K562 (cell line): Measurements from ENCODE around the gene TMEM60. TPM values are rescaled to one million over a fixed set of nuclear protein-coding genes. Genes with fewer than 3 reads are reported as not detected.

ENCODE experiments used
- ASH1L ChIP-seq: fragments of 450-650 bp; IDR thresholded peaks from 2 replicates; pipeline ENCODE4 v1.6.1; 2018; ENCODE audit warnings: borderline replicate concordance, mild to moderate bottlenecking, low read depth; ENCODE audit not compliant: partially characterized antibody
- BCLAF1 ChIP-seq, 2 experiments: fragments of 450-650 bp in 1 of 2; IDR thresholded peaks; 2 replicates each; pipeline ENCODE4 v1.6.1; 2011 to 2017; ENCODE audit warnings: low read depth in 2 of 2, antibody characterized with exemption in 1 of 2, borderline replicate concordance in 1 of 2, low read length in 1 of 2, mild to moderate bottlenecking in 1 of 2, mixed read lengths in 1 of 2; ENCODE audit not compliant: control insufficient read depth in 1 of 2
- CEBPB ChIP-seq: fragments of 450-650 bp; IDR thresholded peaks from 2 replicates; pipeline ENCODE4 v1.6.1; 2016; ENCODE audit warnings: missing genetic modification characterization, missing compliant biosample characterization
- CREB5 ChIP-seq: fragments of 250-450 bp; sonication (Bioruptor Pico); IDR thresholded peaks from 2 replicates; pipeline ENCODE4 v1.5.0; 2020; ENCODE audit warnings: mild to moderate bottlenecking
- DNMT1 ChIP-seq: fragments of 450-650 bp; IDR thresholded peaks from 2 replicates; pipeline ENCODE4 v1.6.1; 2016; ENCODE audit warnings: antibody characterized with exemption, mild to moderate bottlenecking
- EHMT2 ChIP-seq: fragments of 450-650 bp; IDR thresholded peaks from 2 replicates; pipeline ENCODE4 v1.6.1; 2018; ENCODE audit warnings: antibody characterized with exemption
- FOXP4 ChIP-seq: sonication (generic); formaldehyde crosslinking; IDR thresholded peaks from 2 replicates; pipeline ENCODE4 v1.8.0; 2022; ENCODE audit warnings: mild to moderate bottlenecking, missing genetic modification reagents, borderline replicate concordance
- HNRNPH1 ChIP-seq: fragments of 200-400 bp; formaldehyde crosslinking; optimal IDR thresholded peaks from 2 replicates; pipeline ENCODE3; 2017; ENCODE audit warnings: low read depth, mild to moderate bottlenecking, low read length, moderate library complexity
- KHSRP ChIP-seq: fragments of 450-650 bp; IDR thresholded peaks from 2 replicates; pipeline ENCODE4 v1.6.1; 2017
- NFATC3 ChIP-seq: fragments of 450-650 bp; IDR thresholded peaks from 2 replicates; pipeline ENCODE4 v1.6.1; 2017; ENCODE audit warnings: mild to moderate bottlenecking
- PKNOX1 ChIP-seq: fragments of 450-650 bp; IDR thresholded peaks from 2 replicates; pipeline ENCODE4 v1.6.1; 2016
- POLR2H ChIP-seq: IDR thresholded peaks from 2 replicates; pipeline ENCODE4 v1.6.1; 2016; ENCODE audit warnings: missing genetic modification characterization, low read depth, mild to moderate bottlenecking, control low read depth, missing compliant biosample characterization, moderate library complexity
- PPARD ChIP-seq: fragments of 250-450 bp; sonication (Bioruptor Pico); IDR thresholded peaks from 2 replicates; pipeline ENCODE4 v1.8.0; 2022; ENCODE audit warnings: inconsistent platforms, mild to moderate bottlenecking, moderate library complexity
- SIN3B ChIP-seq: fragments of 450-650 bp; IDR thresholded peaks from 2 replicates; pipeline ENCODE4 v1.6.1; 2017; ENCODE audit warnings: low read depth, mild to moderate bottlenecking, moderate library complexity
- STAT5B ChIP-seq: fragments of 250-450 bp; sonication (Bioruptor Pico); IDR thresholded peaks from 2 replicates; pipeline ENCODE4 v1.8.0; 2021; ENCODE audit warnings: mild to moderate bottlenecking, inconsistent platforms
- TSHZ1 ChIP-seq: fragments of 250-450 bp; sonication (Bioruptor Pico); IDR thresholded peaks from 2 replicates; pipeline ENCODE4 v1.4.0; 2020; ENCODE audit warnings: mild to moderate bottlenecking, moderate library complexity
- USF2 ChIP-seq: sonication (generic); formaldehyde crosslinking; IDR thresholded peaks from 2 replicates; pipeline ENCODE4 v1.5.0; 2020; ENCODE audit warnings: missing genetic modification reagents
- polyA plus RNA-seq, 8 experiments: library from polyadenylated mRNA; depleted of rRNA in 4 of 8; stranded (reverse) in 5 of 8; unstranded in 3 of 8; fragments of >200 nt; fragmentation: Nextera tagmentation in 2 of 8; fragmentation: Illumina TruSeq in 1 of 8; extraction: Ambion mirVana in 2 of 8; extraction: Trizol in 1 of 8; gene quantifications; 2 replicates each; pipeline versions ENCODE4 v1.2.1 to v1.2.3, GENCODE V29; 2011 to 2014; ENCODE audit warnings: inconsistent platforms in 1 of 8, missing spikeins in 1 of 8
- total RNA-seq, 7 experiments: library from RNA; depleted of rRNA in 6 of 7; stranded (reverse); fragments of >200 nt in 6 of 7; fragmentation: Illumina TruSeq in 2 of 7; extraction: Trizol in 2 of 7; gene quantifications; 2 replicates each; pipeline versions ENCODE4 v1.2.1 to v1.2.3, GENCODE V29; 2011 to 2021; ENCODE audit warnings: low replicate concordance in 1 of 7

TMEM60 gene
- total and polyA plus RNA-seq, 9 of the 15 experiments (the other 6 are each of a cell fraction or from before 2014, with no cell fraction given) = 12.5 to 140 (median 38.4) TPM

- TF ChIP-seq HNRNPH1 (no peak), DNMT1 (no peak), TSHZ1 (CRISPR knock-in tag) (no peak), USF2 (no peak), EHMT2 (0 out of 2 replicates have a peak, but pooled peaks have one; percentile 43), KHSRP (no peak), PKNOX1 (peak; percentile 70), BCLAF1 (IDR thresholded peaks at IDR 0.05; ENCODE audit: borderline replicate concordance in 1 of 2, control insufficient read depth in 1 of 2, low read depth in 2 of 2, low read length in 1 of 2) (no peak), CEBPB (peak; percentile 78), FOXP4 (no peak), PPARD (CRISPR knock-in tag) (no peak), STAT5B (no peak), SIN3B (no peak), NFATC3 (no peak), POLR2H (peak; percentile 49), ASH1L (no peak), CREB5 (CRISPR knock-in tag) (no peak)
These were observed 45.0 kb upstream of the TMEM60 start (continued) for GRCh38 chr7:77843194-77843593.
